GM18870 (cell line): ENCODE results near the gene SLC12A9.
A peak's percentile ranks its signal among the peaks of the same experiment; 100 is the strongest.
"Not testable (repeated sequence)": the region's sequence is repeated elsewhere in the genome, so short reads cannot be mapped to it uniquely, and the experiment has no call there.

Source experiments
- ATAC-seq: cut with Tn5 transposase; IDR thresholded peaks from one replicate; pipeline ENCODE4 v1.9.1; 2021; ENCODE audit warnings: moderate library complexity; ENCODE audit not compliant: unreplicated experiment

SLC12A9 gene

GRCh38 chr7:100852048-100852872 lies at the start of gene SLC12A9:
Gene SLC12A9 (plus strand): TSS chr7:100852713. CDS start chr7:100854198, 1,485 bp downstream.
- ATAC-seq, result peak; percentile 59

GRCh38 chr7:100802951-100803350 lies 49.6 kb upstream of the SLC12A9 start:
- ATAC-seq, result no peak

GRCh38 chr7:100803398-100804161 lies 48.9 kb upstream of the SLC12A9 start:
- ATAC-seq, result peak; percentile 89

GRCh38 chr7:100804681-100805431 lies 47.7 kb upstream of the SLC12A9 start:
- no peak for ATAC-seq

GRCh38 chr7:100806276-100806675 lies 46.2 kb upstream of the SLC12A9 start:
- no peak for ATAC-seq

GRCh38 chr7:100806883-100807282 lies 45.6 kb upstream of the SLC12A9 start:
- not testable (repeated sequence) for ATAC-seq

GRCh38 chr7:100808354-100808875 lies 44.1 kb upstream of the SLC12A9 start:
- no peak for ATAC-seq

GRCh38 chr7:100811480-100811879 lies 41.0 kb upstream of the SLC12A9 start:
- no peak for ATAC-seq

GRCh38 chr7:100812729-100813128 lies 39.8 kb upstream of the SLC12A9 start:
- ATAC-seq, result no peak

GRCh38 chr7:100816515-100816914 lies 36.0 kb upstream of the SLC12A9 start:
- ATAC-seq, result not testable (repeated sequence)

GRCh38 chr7:100817097-100817496 lies 35.4 kb upstream of the SLC12A9 start:
- ATAC-seq, result no peak

GRCh38 chr7:100818366-100818765 lies 34.1 kb upstream of the SLC12A9 start:
- ATAC-seq, result no peak

GRCh38 chr7:100818825-100819224 lies 33.7 kb upstream of the SLC12A9 start:
- ATAC-seq, result no peak

GRCh38 chr7:100819586-100819985 lies 32.9 kb upstream of the SLC12A9 start:
- ATAC-seq, result no peak

GRCh38 chr7:100822236-100823139 lies 30.0 kb upstream of the SLC12A9 start:
- no peak for ATAC-seq

- no peak for ATAC-seq
These were observed 29.4 kb upstream of the SLC12A9 start for GRCh38 chr7:100823140-100823525.

GRCh38 chr7:100823534-100823933 lies 29.0 kb upstream of the SLC12A9 start:
- ATAC-seq, result no peak

- ATAC-seq, result no peak
These were observed 27.9 kb upstream of the SLC12A9 start for GRCh38 chr7:100824499-100825214.

- ATAC-seq, result no peak
These were observed 27.3 kb upstream of the SLC12A9 start for GRCh38 chr7:100825215-100825671.
